ENCODE measurements around the gene KLHL26.

The KLHL26 gene

GRCh38 chr19:18612772-18613588 lies 23.8 kb upstream of the KLHL26 start, which contains the start of gene TMEM59L:
TMEM59L (plus strand) TSS chr19:18612870; CDS start chr19:18612959, 89 bp downstream.
- DNase-seq (ENCODE audit: low read depth in 3 of 3), result no peak

DNA sequence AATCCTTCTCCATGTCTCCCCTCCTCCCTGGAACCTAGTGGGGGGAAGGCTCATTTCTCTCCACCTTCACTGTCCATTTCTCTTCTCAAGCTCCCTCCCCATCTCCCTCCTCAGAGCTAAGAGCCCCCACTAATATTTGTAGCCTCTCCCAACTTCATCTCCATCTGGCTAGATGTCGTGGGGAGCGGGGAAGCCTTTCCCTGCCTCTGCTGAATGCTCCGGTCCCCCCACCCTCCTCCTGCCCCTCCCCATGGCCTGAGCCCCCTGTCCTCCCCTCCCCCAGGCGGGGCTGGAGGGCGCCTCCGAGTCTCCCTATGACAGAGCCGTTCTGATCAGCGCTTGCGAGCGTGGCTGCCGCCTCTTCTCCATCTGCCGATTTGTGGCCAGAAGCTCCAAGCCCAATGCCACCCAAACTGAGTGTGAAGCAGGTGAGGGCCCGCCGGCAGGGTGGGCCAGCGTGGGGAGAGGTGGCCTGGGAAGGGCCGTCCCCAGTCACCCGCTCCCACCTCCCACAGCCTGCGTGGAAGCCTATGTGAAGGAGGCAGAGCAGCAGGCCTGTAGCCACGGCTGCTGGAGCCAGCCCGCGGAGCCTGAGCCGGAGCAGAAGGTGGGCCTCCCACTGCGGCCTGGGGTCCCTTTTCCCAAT lies 23.1 kb upstream of the KLHL26 start:
- no peak for DNase-seq (ENCODE audit: low read depth in 3 of 3)

- DNase-seq (ENCODE audit: low read depth in 3 of 3), result no peak
Measured at GRCh38 chr19:18616023-18616422, 20.8 kb upstream of the KLHL26 start.

- DNase-seq (ENCODE audit: low read depth in 3 of 3), result no peak
Measured at GRCh38 chr19:18617562-18617961, 19.3 kb upstream of the KLHL26 start.

GRCh38 chr19:18618236-18618635 lies 18.6 kb upstream of the KLHL26 start:
- no peak for DNase-seq (ENCODE audit: low read depth in 3 of 3)

- no peak for DNase-seq (ENCODE audit: low read depth in 3 of 3)
Measured at GRCh38 chr19:18620311-18620710, 16.5 kb upstream of the KLHL26 start.

DNA sequence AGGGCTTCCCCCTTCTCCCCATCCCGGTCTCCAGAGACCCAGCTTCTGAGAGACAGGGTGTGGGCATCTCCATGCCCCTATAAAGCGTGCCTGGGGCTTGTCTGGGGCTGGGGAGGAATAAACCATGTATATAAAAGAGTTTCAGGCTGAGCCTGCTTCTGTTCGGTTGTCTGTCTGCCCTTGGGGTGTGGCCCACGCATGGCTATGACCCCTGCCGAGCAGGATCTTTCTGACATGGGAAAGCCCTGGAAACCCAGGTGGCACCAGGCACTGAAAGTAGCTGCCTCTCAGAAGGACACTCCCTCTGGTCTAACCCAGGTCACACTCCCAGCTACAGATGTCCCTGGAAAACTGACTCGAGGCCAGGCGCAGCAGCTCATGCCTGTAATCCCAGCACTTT lies 15.9 kb upstream of the KLHL26 start:
- no peak for DNase-seq (ENCODE audit: low read depth in 3 of 3)

DNA sequence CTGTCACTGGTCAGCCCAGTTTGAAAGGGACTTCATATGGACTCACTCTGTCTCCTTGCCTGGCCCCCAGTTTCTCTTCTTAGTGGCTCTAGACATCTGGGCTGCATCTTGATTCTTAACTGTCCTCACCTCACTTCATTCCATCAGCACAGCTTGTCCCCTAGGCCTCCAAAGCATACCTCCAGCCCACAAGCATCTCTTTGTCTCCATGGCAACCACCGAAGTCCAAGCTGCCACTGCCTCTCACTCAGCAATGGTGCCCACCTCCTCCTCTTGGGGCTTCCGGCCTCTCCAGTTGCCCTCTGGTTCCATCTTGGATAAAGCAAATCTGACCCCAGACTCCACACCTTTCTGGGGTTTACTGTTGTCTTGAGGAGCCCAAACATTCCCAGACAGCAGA lies 9.9 kb upstream of the KLHL26 start:
- DNase-seq (ENCODE audit: low read depth in 3 of 3), result no peak

GRCh38 chr19:18629166-18630088 lies 7.4 kb upstream of the KLHL26 start:
- no peak for DNase-seq (ENCODE audit: low read depth in 3 of 3)

DNA sequence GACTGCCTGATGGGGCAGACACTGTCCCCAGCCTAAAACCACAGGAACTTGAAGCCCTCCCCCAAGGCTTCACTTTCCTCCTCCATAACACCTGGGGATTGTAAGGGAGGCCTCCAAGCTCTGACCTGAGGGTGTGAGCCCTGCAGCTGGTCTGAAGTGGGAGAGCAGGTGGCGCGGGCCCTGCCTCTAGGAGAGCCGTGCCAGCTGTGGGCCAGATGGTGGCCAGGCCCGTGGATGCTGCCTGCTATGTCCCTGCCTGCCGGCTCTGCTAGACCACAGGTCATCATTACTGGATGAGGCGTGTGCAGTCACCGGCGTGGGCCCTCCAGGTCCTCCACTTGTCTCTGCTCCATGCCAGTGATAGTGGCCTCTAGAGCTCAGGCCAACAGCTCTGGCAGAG lies 3.5 kb upstream of the KLHL26 start:
- DNase-seq (ENCODE audit: low read depth in 3 of 3), result no peak

GRCh38 chr19:18634612-18635297 lies 2.1 kb upstream of the KLHL26 start:
- DNase-seq (ENCODE audit: low read depth in 3 of 3), result no peak

- DNase-seq (ENCODE audit: low read depth in 3 of 3), result no peak
Measured at GRCh38 chr19:18635831-18636182, 1.0 kb upstream of the KLHL26 start.

- DNase-seq (ENCODE audit: low read depth in 3 of 3), result peak; percentile 99
Measured at GRCh38 chr19:18636183-18636968, 452 bp upstream of the KLHL26 start.

DNA sequence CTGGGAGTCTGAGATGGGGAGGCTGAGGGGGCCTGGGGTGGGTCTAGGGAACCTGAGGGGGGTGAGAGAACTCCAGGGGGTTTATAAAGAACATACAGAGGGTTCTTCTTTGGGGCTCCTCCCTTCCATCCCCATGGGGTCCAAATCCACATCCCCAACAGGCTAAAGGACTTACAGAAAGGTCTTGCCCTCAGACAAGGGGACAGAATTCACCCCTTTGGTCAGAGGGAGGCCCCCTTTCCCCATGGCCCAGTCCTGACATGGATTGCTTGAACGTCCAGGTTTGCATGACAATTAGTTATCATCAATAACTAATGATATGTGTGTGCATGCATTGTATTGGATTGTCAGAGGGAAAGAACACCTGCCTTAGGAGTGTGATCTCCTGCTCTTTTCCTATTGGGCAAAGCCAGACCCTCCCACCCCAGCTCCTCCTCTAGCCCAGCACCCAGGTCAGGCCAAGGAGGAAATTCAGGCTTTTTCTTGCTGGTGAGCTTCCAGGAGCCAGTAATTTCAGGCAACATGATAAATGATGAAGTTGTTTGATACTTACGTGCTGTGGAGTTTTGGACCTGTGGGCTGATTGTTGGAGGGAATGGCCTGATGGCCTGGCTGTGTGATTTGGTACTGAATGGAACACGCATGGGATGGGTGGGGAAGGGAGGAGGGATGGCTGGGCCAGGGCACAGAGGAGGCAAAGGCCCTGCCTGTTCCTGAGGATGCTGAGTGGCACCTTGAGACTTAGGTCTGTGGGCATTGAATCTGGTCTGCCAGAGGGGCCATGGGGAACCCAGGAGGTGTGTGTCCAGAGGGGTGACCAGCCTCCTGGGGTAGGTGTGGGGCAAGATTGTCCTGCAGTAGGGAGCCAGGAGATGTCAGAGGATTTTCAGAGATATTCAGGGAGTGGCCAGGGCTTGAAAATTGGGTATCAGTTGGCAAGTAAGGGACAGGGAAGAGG lies 1.1 kb downstream of the KLHL26 start:
- no peak for DNase-seq (ENCODE audit: low read depth in 3 of 3)

DNA sequence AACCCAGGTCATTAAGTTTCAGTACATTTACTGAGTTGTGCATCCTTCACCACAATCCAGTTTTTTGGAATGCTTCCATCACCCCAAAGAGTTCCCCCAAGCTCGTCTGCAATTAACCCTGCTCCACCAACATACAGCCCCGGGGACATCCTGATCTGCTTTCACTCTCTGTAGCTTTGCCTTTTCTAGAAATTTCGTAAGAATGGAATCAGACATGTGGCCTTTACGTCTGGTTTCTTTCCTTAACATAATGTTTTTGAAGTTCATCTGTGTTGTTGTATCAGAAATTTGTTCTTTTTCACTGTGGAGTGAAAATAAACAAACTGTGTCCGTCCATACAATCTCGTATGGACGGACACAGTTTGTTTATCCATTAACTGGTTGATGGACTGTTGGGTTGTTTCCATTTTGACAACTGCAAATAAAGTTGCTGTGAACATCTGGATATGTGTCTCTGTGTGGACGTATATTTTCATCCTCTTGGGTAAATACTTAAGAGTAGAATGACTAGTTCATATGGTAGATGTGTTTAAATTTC lies 2.9 kb downstream of the KLHL26 start:
- no peak for DNase-seq (ENCODE audit: low read depth in 3 of 3)

DNA sequence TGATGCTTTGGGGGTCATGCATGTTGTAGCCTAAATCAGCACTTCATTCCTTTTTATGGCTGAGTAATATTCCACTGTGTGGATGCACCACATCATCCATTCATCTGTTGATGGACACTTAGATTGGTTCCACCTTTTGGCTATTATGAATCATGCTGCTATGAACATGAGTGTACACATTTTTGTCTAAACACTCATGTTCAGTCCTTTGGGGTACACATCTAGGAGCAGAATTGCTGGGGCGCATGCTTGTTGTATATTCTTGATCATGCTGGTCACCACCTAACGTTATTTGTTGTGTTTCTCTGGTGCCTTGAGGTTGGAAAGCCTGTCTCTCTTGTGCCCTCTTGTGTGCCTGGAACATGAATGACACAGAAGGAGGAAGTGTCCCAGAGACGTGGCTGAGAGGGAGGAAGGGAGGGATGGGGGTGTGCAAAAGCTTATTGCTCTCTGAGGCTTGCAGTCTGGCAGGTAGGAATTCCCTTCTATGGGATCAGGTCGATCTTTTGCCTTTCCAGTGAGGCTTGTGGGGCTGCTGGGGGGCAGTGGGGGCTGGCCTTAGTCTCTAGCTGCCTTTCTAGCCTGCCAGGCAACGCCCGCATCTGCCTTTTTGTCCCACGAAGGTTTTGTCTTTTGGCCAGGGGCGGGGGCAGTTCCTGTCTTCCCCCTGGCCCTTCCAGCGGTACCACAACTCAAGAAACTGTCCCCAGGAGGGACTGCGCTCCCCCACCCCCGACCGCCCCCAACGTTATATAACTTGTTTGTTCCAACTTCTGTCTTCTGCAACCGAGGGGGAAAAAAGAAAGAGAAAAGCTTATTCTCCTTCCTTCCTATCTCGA lies 7.6 kb downstream of the KLHL26 start:
- DNase-seq (ENCODE audit: low read depth in 3 of 3), result no peak

DNA sequence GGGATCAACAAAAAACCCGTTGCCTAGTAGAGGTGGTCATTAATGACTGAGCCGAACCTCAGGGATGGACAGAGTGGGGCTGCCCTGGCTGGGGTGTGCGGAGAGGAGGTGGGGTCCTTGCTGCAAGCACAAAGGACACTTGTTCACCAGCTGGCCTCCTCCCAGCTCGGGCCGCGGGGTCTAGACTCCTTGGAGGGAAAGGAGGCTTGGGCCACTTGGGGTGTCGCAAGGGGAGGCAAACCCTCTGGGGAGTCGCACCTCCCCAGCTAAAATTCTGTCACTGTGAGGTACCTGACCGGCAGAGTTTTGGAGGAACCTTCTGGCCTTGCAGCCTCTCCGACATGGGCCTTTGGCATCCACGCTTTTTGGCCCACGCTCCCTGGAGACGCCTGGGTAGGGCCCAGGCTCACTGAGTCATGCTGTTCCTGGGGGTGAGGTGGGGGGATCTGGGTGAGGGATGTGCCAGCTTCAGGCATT lies 8.2 kb downstream of the KLHL26 start:
- no peak for DNase-seq (ENCODE audit: low read depth in 3 of 3)

Measured in stimulated activated CD4-positive, alpha-beta T cell treated with anti-CD3 and anti-CD28 coated beads, TNF-alpha, amount 100 ng/mL, for 24 hours (primary cell).